NOMO-1 treated with dmso at 0.1 percent for 144 hours (cell line): ENCODE measurements around the gene DNAI7.

Experiments
- DNase-seq: peaks from one replicate; lab custom pipeline; 2025; ENCODE audit not compliant: unreplicated experiment; lab: John Stamatoyannopoulos, UW

The DNAI7 gene

DNA sequence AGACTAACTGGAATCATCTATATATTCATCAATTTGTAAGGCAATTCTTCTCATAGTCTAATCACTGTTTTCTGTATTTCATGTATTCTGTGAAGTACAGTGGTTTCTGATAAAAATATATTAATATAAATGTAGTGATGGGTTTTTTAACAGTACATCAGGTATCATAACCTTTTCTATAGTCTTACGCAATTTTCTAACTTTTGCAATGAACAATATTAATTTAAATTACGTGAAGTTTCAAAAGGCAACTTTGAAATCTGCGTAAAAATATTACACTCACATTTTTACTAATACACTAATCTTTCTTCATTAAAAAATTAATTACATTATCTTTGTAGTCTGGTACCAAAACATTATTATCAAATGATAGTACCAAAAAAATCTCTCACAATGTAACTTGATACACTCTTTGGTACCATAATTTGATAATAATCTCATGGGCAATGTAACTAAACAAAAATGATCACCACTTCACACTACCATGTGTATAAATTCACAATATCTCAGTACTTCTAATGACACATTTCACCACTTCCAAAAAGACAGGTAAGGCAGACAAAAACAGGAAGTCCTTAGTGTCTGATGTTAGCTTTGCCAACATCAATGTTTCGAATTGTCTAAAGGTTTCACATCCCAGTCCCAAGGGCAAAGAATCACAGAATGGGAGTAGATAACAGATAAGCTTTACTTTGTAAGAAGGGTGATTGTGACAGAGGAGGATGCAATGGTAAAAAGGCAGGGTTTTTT lies 8.7 kb downstream of the DNAI7 start:
- no peak for DNase-seq

- no peak for DNase-seq
Observed at GRCh38 chr12:25184132-25184531, 10.8 kb downstream of the DNAI7 start.

DNA sequence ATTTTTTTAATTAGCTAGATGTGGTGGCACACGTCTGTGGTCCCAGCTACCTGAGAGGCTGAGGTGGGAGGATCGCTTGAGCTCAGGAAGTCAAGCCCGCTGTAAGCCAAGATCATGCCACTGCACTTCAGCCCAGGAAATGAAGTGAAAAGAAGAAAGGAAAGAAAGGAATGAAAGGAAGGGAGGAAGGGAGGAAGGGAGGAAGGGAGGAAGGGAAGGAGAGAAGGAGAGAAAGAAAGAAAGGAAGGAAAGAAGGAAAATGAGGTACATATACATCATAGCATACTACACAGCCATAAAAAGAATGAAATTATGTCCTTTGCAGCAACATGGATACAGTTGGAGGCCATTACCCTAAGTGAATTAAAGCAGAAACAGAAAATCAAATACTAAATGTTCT lies 12.2 kb downstream of the DNAI7 start:
- DNase-seq = no peak

- DNase-seq = no peak
Observed at GRCh38 chr12:25162866-25163265, 32.1 kb downstream of the DNAI7 start.

GRCh38 chr12:25156061-25156460 lies 38.9 kb downstream of the DNAI7 start:
- no peak for DNase-seq

- DNase-seq = no peak
Observed at GRCh38 chr12:25155022-25155576, 39.9 kb downstream of the DNAI7 start.

- DNase-seq = no peak
Observed at GRCh38 chr12:25152055-25152454, 42.9 kb downstream of the DNAI7 start.

DNA sequence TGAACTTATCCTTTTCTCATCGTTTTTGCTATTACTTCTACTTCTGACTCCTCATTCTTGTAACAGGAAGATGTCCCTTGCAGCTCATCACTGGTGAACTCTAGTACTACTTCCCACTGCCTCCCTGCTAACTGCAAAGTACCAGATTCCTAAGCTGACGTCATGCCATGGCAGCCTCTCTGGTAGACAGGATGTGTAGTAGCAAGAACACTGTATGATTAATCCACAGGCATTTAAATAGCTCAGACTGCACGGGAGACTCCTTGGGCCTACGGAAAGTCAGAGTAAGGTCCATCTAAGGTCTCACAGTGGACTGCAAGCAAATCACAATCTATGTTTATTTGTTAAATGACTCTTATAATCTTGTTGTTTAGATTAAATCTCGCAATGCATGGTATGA lies 43.5 kb downstream of the DNAI7 start:
- DNase-seq = no peak

DNA sequence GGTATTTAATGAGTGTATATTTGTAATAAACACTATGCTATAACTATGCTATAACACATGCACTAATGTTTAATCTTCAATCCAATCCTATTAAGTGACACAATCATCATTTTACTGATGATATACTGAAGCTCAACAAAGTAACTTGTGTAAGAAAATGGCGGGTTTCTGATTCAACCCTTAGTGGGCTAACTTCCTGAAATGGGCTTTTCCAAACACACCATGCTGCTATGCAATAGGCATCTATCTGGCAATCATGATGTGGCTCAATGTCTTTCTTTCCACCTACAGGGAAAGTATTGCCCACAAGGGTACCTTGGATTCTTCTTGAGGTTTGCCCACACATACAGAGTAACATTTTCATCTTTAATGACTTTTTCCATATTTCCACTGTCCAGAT lies 48.3 kb downstream of the DNAI7 start:
- DNase-seq = no peak

- DNase-seq = no peak
Observed at GRCh38 chr12:25135531-25136154, 59.3 kb downstream of the DNAI7 start.

DNA sequence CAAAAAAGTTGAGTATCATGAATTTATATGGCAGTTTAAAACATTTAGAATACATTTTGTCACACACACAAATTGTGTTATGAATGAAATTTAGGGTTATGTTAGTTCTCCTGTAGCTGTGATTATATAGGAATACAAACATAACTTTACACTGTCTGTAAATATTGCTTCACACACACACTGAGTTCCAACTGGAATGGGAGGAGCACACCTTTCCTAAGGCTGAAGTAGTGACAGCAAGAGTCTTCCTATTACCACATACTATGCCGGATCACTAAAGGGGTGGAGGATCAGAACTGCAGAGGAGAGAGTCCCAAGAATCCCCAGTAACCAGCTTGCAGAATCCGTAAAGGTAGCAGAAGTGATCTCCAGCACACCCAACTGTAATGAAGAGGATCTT lies 63.7 kb downstream of the DNAI7 start:
- no peak for DNase-seq

- no peak for DNase-seq
Observed at GRCh38 chr12:25130741-25131188, 64.2 kb downstream of the DNAI7 start.

DNA sequence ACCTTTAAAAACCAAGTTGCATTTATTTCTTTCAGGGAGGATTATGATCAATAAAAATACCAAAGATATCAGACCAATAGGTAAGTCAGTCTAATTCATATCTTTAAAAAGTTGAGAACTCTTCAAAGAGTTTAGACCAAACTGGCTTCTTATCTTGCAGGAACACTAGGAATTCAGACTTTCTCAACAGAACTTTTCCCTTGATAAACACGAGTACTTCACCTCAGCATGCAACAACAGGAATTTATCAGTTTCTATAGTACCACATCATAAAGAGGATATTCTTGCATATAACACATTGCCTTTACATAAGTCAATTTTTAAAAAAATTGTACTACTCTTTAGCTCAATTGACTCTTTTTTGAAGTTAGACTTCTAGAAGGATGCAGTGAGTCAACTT lies 68.2 kb downstream of the DNAI7 start:
- DNase-seq = no peak

- no peak for DNase-seq
Observed at GRCh38 chr12:25126101-25126500, 68.9 kb downstream of the DNAI7 start.

- no peak for DNase-seq
Observed at GRCh38 chr12:25124493-25124892, 70.5 kb downstream of the DNAI7 start.

DNA sequence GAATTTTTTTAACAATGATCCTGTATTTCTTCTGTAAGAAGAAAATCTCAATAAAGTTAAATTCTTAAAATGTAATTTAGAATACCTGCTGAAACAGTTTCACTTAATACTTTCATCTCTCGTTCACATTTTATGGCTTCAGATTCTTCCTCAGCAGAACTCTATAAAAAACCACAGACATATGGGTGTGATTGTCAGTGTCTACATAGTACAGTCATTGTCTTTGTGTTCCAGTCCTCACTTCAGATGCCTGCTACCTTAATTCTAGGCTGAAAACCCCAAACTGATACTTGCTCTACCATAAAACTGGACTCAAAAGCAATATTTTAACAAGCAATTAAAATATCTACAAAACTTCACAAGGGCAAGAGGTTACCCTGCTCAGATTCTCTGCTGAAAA lies 71.8 kb downstream of the DNAI7 start:
- DNase-seq = no peak

DNA sequence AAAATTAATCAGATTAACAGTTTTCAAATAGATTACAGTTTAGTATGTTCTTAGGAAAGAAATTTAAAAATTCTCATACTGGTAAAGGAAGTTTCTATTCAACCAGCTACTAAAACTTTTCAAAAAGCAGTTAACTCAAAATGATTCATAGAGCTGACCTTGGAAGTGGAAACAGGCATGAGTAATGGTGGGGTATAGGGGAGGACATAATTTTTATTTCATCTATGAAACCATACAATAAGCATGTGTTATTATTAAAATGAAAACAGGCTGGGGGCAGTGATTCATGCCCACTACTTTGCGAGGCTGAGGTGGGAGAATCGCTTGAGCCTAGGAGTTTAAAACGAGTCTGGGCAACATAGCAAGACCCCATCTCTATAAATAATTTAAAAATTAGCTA lies 73.0 kb downstream of the DNAI7 start:
- no peak for DNase-seq

- no peak for DNase-seq
Observed at GRCh38 chr12:25121110-25121509, 73.8 kb downstream of the DNAI7 start.

- DNase-seq = no peak
Observed at GRCh38 chr12:25119020-25119419, 75.9 kb downstream of the DNAI7 start.

- DNase-seq = no peak
Observed at GRCh38 chr12:25115677-25116076, 79.3 kb downstream of the DNAI7 start.

DNA sequence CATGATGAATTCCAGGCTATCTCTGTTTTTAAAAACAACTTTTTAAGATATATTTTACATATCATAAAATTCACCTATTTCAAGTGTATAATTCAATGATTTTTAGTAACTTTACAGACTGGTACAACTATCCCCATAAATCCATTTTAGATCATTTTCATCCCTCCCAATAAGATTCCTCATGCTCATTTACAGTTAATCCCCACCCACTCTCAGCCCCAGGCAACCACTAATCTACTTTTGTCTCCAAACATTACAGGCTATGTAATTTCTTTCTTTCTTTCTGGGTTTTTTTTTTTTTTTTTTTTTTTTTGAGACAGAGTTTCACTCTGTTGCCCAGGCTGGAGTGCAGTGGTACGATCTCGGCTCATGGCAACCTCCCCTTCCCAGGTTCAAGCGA lies 81.3 kb downstream of the DNAI7 start:
- DNase-seq = no peak

DNA sequence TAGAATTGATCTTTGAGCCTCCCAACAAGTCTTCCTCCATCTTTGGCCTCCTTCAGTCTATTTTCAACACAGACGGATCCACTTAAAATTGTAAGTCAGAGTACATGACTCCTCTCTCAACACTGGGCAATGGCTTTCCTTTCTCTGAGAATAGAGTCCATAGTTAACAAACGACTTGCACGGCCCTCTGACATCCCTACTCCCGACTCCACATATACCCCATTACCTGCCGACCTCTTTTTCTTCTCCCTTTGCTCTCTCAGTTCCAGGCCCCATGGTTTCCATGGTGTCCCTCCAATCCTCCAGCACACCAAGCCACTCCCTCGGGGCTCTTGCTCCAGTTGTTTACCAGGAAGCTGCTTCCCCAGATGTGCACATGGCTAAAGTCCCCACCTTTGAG lies 84.7 kb downstream of the DNAI7 start:
- DNase-seq = no peak

DNA sequence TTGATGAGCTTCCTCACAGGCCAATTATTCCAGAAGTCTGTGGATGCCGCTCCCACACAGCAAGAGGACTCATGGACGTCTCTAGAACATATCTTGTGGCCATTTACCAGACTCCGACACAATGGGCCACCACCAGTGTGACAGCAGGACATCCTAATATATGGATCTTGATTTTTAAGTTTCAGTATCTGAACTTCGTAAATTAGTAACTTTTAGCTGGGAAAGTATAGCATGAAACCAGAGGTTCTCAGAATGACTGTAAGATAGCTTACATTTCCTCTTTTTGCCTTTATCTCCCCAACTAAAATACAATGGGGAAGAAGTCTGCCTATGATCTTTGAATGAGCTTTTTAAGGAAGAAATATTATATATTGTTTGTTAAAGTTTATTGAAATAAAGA lies 87.0 kb downstream of the DNAI7 start:
- DNase-seq = no peak
